Left lobe of liver (tissue), 2 donors: ENCODE measurements around the gene COL17A1. TPM values are rescaled to one million over a fixed set of nuclear protein-coding genes. Genes with fewer than 3 reads are reported as not detected.

Experiments
- ATAC-seq: fragments of 200-7000 bp; cut with Tn5 transposase; one replicate; pipeline ENCODE4 v1.9.1; 2020; ENCODE audit warnings: mild to moderate bottlenecking, moderate library complexity
- DNase-seq: peaks from one replicate; pipeline ENCODE4 v3.0.0-alpha.2; 2020; ENCODE audit warnings: low spot score
- total RNA-seq: library from RNA; stranded (reverse); gene quantifications from one replicate; pipeline ENCODE4 v1.2.1, GENCODE V29; 2021
- donor health status: DM: no; HTN: no; CAD: no; lungs with moderate emphysema.
- donor health status: DM: no; HTN: yes; CAD: no.

COL17A1 gene
- total RNA-seq, 1 donor from 2014 or later: 0.13 TPM

GRCh38 chr10:104054430-104054829, 31.2 kb downstream of the COL17A1 start:
- ATAC-seq: no peak
- DNase-seq: no peak

GRCh38 chr10:104053201-104053600, 32.5 kb downstream of the COL17A1 start:
- DNase-seq (no peak), ATAC-seq (no peak)

GRCh38 chr10:104052431-104052830, 33.2 kb downstream of the COL17A1 start:
- ATAC-seq (peak; percentile 17), DNase-seq (no peak)

- no peak for ATAC-seq
- DNase-seq: no peak
Measured at GRCh38 chr10:104049504-104050250, 36.0 kb downstream of the COL17A1 start.

- DNase-seq (no peak), ATAC-seq (no peak)
Measured at GRCh38 chr10:104046651-104047050, 39.0 kb downstream of the COL17A1 start.

DNA sequence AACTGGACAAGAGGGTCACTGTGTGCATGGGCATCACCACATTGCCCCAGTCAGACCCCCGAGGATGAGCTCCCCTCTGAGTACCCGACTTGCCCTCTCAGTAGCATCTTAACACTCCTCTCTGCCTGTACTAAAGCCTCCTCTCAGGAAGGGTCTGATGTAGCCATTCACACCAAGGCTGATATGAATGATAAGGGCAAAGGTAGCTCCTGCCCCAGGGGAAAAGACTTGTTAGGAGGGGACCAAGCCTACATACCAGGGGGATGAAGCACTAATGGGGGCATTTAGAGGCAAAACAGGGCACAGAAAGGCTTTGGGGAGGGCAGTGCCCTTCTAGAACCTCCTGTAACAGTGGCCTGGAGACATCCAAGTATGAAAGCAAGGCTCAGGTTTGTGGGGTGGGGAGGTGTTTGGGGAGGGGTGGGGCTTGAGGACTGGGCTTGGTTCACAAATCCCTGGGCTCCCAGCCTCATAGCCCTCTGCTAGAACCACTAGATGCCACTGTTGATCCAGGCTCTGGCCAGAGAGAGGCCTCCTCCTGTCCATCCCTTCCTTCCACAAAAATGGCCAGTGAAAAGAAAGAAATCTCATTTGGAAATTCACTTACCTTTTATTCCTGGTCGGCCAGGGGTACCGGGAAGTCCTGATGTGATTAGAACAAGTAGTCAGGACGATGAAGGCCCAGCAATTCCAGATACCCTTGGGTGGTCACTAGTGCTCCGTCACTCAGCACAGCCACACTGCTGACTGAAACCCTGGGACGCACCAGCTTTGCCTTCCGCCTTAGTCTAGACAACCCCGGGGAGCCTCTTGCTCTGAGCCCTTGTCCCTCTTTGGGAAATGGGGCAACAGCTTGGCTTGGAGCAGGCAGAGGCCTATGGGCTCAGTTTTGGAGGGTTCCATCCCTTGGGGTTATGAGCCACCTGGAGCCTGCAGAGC, 40.3 kb downstream of the COL17A1 start:
- ATAC-seq (peak; percentile 95), DNase-seq (peak; percentile 56)

- DNase-seq (no peak), ATAC-seq (no peak)
Measured at GRCh38 chr10:104043854-104044253, 41.8 kb downstream of the COL17A1 start.

DNA sequence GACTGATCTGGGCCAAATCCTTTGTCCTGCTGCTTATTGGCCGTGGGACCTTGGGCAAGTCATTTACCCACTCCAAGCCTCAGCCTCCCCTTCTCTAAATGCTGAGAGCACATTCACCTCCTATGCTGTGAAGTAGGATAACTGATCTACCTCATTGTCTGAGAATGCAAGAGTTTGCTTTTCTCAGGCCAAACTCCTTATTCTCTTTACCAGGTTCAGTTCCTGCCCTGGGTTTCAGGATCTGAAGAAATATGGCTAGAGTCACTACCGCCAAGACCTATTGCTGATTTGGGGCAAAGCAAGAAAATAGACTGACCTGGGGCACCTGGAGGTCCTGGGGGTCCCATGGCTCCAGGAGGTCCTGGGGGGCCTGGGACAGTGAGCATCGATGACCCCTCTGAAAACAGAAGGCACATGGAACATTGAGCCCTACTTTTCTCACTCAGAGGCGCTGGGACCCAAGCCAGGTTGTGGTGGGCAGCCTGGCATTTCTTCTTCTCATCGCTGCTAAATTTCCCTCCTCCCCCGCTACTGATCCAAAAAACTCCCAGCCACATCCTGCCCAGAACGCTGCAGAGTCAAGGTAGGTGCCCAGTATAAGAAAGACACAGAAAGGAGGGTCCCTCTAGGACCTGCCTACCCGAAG, 42.4 kb downstream of the COL17A1 start:
- ATAC-seq (no peak), DNase-seq (no peak)

DNA sequence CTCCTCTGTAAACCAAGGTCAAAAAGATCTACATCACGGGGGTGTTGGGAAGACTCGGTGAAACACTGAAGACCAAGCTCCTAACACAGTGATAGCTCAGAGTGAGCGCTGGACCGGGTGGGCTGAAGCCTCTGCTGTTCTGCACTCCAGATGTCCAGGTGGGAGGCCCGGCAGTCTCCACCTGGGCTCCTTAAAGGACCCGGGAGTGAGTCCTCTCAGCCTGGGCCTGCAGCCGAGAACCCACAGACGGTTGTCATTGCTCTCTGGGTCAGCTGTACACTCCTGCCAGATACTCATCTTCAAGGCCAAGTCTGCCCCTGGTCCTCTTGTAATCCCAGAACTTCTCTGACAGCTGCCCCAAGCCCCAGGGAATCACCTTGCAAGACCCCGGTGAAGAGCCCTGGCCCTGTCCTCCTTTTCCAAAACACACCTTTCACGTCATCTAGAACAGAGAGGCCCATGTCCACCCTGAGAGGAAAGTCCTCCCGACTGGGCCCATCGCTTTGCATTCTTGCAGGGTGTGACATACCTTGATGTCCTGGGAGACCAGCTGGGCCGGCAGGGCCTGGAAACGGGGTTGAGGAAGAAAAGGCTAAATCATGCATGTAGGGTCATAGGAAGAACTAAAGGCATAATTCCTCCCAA, 43.7 kb downstream of the COL17A1 start:
- DNase-seq: no peak

GRCh38 chr10:104040862-104041789, 44.6 kb downstream of the COL17A1 start:
- no peak for ATAC-seq
- DNase-seq: no peak

More for the DNA sequence above, 43.7 kb downstream of the COL17A1 start:
- no peak for ATAC-seq

- DNase-seq (no peak), ATAC-seq (no peak)
Measured at GRCh38 chr10:104040382-104040781, 45.3 kb downstream of the COL17A1 start.

- ATAC-seq (no peak), DNase-seq (no peak)
Measured at GRCh38 chr10:104038958-104039752, 46.5 kb downstream of the COL17A1 start.

DNA sequence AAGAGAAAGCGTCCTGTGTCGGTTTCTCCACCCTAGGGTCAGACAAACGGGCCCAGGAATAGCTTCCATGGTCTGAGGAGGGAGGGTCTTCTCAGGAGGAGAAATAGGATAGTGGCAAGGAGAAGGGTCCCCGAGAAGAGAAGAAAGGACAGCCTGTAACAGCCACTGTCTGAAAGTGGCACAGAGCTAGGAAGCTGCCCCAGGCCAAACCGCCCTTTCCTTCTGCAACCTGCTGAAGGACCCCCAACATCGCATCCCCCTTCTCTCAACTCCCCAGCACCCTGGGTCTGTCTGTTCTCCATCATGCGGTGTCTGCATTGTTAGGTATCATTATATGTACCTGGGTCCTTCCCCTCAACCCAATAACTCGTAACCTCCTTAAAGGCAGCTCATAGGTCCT, 47.1 kb downstream of the COL17A1 start:
- ATAC-seq (no peak), DNase-seq (no peak)

GRCh38 chr10:104037261-104037951, 48.3 kb downstream of the COL17A1 start:
- ATAC-seq (no peak), DNase-seq (no peak)

DNA sequence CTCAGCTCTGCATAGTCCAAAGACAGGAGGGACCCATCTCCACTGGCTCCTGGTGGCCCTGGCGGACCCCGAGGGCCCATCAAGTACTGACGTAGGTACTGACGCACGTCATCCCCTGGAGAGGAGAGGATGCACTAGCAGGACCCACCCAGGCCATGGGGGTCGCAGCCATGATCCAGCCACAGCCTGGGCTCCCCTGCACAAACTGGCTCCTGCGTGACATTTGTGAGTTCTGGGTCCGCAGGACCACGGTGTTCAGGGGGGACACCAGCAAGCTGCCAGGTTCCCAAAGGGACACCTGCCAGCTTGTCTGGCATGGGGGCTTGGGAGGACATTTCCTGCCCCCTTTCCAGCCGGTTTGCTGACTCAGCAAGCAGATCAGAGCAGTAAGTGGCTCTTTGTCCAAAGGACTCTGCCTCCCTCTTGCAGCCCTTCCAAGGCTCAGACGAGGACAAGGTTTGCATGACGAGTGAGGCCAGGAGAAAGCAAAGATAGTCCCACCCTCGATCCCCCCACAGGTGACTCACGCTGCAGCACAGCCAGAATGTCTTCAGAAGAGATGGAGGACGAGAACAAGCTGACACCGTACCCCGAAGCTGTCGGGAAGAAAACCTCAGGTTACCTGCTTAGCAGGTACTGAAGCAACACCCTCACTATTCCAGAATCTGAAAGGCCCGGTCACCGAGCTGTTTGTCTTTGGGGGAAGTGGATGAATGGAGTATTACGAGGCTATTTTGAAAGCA, 49.0 kb downstream of the COL17A1 start:
- DNase-seq (no peak), ATAC-seq (no peak)

DNA sequence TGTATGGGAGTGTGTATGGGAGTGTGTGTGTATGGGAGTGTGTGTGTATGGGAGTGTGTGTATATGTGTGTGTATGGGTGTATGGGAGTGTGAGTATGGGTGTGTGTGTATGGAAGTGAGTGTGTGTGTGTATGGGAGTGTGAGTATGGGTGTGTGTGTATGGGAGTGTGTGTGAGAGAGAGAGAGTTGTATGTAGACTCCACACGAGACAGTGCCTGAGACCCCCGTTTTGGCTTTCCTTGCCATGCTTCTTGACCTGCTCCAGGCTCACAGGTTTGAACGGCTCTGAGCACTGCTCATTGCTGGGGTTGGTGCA, 49.7 kb downstream of the COL17A1 start:
- peak; percentile 29 for ATAC-seq

GRCh38 chr10:104035194-104036068, 50.2 kb downstream of the COL17A1 start:
- ATAC-seq (peak; percentile 7), DNase-seq (no peak)

More for the DNA sequence above, 49.7 kb downstream of the COL17A1 start:
- DNase-seq: no peak
